ENCODE data around the gene DNAJB14.

- TF ChIP-seq MAX (IDR thresholded peaks at IDR 0.05): no peak
- TF ChIP-seq SIN3A (IDR thresholded peaks at IDR 0.05; ENCODE audit: low read depth): no peak
- TF ChIP-seq YY1 (IDR thresholded peaks at IDR 0.05; ENCODE audit: extremely low read depth, insufficient replicate concordance, low read depth, low read length): no peak
- no peak for TF ChIP-seq ELF1 (IDR thresholded peaks at IDR 0.05; ENCODE audit: borderline replicate concordance, low read depth)
- no peak for TF ChIP-seq CTCF (IDR thresholded peaks at IDR 0.05 in 2 of 3, conservative IDR thresholded peaks at IDR 0.05 in 1 of 3; ENCODE audit: borderline replicate concordance in 1 of 3, insufficient read depth in 1 of 3, low read depth in 2 of 3, low read length in 2 of 3)
These were observed 37.0 kb upstream of the DNAJB14 start for GRCh38 chr4:99983289-99983943.

All from HCT116 (cell line).